H1 (cell line): ENCODE data around the gene LRP8. TPM values are rescaled to one million over a fixed set of nuclear protein-coding genes. Genes with fewer than 3 reads are reported as not detected.

Experiments
- CTCF ChIA-PET: fragments of 300-600 bp; sonication (Branson Sonifier 250); formaldehyde crosslinking; loops from one replicate; lab custom pipeline; 2021; ENCODE audit not compliant: partially characterized antibody; lab: Charles Lee
- POLR2A ChIA-PET: fragments of 300-600 bp; sonication (Branson Sonifier 250); formaldehyde crosslinking; loops from one replicate; lab custom pipeline; 2021; ENCODE audit warnings: inconsistent platforms; ENCODE audit not compliant: partially characterized antibody; lab: Charles Lee
- DNase-seq, 2 experiments: peaks; one replicate each; pipeline versions ENCODE4 v3.0.0 to v3.0.0-alpha.2; 2010 to 2022; ENCODE audit warnings: low spot score in 2 of 2, low read depth in 1 of 2, mixed read lengths in 1 of 2
- FAIRE-seq: peaks from 2 replicates; lab custom pipeline; 2011; peaks lifted over from hg19 to GRCh38; lab: Jason Lieb, UNC
- H2AFZ ChIP-seq: 2 replicates; pipeline ENCODE4 v1.8.1; 2012; ENCODE audit warnings: low read length, inconsistent platforms
- H2AK5ac ChIP-seq: 2 replicates; pipeline ENCODE4 v1.6.1; 2013; ENCODE audit warnings: low read depth, low read length
- H2BK120ac ChIP-seq: replicated peaks from 2 replicates; pipeline ENCODE3; 2013; ENCODE audit warnings: low read depth, low read length, inconsistent platforms
- H2BK12ac ChIP-seq: 2 replicates; pipeline ENCODE4 v1.6.1; 2013; ENCODE audit warnings: low read depth, low read length
- H2BK15ac ChIP-seq: 2 replicates; pipeline ENCODE4 v1.6.1; 2013; ENCODE audit warnings: low read length
- H2BK20ac ChIP-seq: 2 replicates; pipeline ENCODE4 v1.6.1; 2013; ENCODE audit warnings: low read length
- H2BK5ac ChIP-seq: 2 replicates; pipeline ENCODE4 v1.6.1; 2013; ENCODE audit warnings: low read depth, low read length
- H3K14ac ChIP-seq: 2 replicates; pipeline ENCODE4 v1.6.1; 2013; ENCODE audit warnings: inconsistent platforms; ENCODE audit not compliant: insufficient read length
- H3K18ac ChIP-seq: 2 replicates; pipeline ENCODE4 v1.6.1; 2013; ENCODE audit warnings: low read length; ENCODE audit errors: extremely low read depth
- H3K23ac ChIP-seq: 2 replicates; pipeline ENCODE4 v1.6.1; 2013; ENCODE audit warnings: inconsistent platforms; ENCODE audit not compliant: insufficient read length
- H3K23me2 ChIP-seq: 2 replicates; pipeline ENCODE4 v1.6.1; 2013; ENCODE audit warnings: low read depth, low read length
- H3K27ac ChIP-seq: 2 replicates; pipeline ENCODE4 v1.6.1; 2011; ENCODE audit warnings: low read depth, low read length, inconsistent platforms
- H3K27me3 ChIP-seq, 4 experiments: replicated peaks in 1 of 4; 1 replicate in 1 of 4; 2 replicates in 3 of 4; pipeline versions ENCODE4 v1.6.1 to v1.8.1; 2011 to 2013; ENCODE audit warnings: low read length in 3 of 4, mild to moderate bottlenecking in 3 of 4, inconsistent platforms in 2 of 4, mixed read lengths in 2 of 4, moderate library complexity in 1 of 4; ENCODE audit not compliant: control insufficient read depth in 3 of 4, insufficient read depth in 3 of 4; ENCODE audit errors: extremely low read depth in 1 of 4
- H3K36me3 ChIP-seq, 4 experiments: 2 replicates each; pipeline versions ENCODE4 v1.6.1 to v1.8.1; 2011 to 2013; ENCODE audit warnings: mild to moderate bottlenecking in 4 of 4, low read length in 3 of 4, moderate library complexity in 2 of 4, control low read depth in 1 of 4, inconsistent platforms in 1 of 4; ENCODE audit not compliant: insufficient read depth in 4 of 4, control insufficient read depth in 2 of 4
- H3K4ac ChIP-seq: replicated peaks from 2 replicates; pipeline ENCODE3; 2013; ENCODE audit warnings: low read length, low read depth, mixed read lengths, inconsistent platforms; ENCODE audit not compliant: insufficient read length
- H3K4me1 ChIP-seq, 4 experiments: replicated peaks in 1 of 4; 1 replicate in 1 of 4; 2 replicates in 3 of 4; pipeline versions ENCODE4 v1.6.1 to v1.8.1; 2011 to 2013; ENCODE audit warnings: low read length in 3 of 4, inconsistent platforms in 2 of 4, mixed read lengths in 1 of 4; ENCODE audit not compliant: insufficient read depth in 4 of 4, control insufficient read depth in 3 of 4
- H3K4me2 ChIP-seq, 2 experiments: 2 replicates each; pipeline versions ENCODE4 v1.6.1 to v1.8.1; 2011 to 2013; ENCODE audit warnings: low read depth in 2 of 2, low read length in 2 of 2, control low read depth in 1 of 2, inconsistent platforms in 1 of 2, mild to moderate bottlenecking in 1 of 2; ENCODE audit not compliant: insufficient read depth in 1 of 2
- H3K4me3 ChIP-seq, 4 experiments: fragments of 200-600, 300-600 bp in 1 of 4; sonication (generic), shearing (Covaris generic), sonication (Bioruptor Twin) in 1 of 4; 2 replicates each; pipeline versions ENCODE4 v1.5.1 to v1.8.1; 2011 to 2016; ENCODE audit warnings: low read length in 4 of 4, low read depth in 3 of 4, control low read depth in 2 of 4, inconsistent platforms in 2 of 4, mild to moderate bottlenecking in 2 of 4, mixed read lengths in 1 of 4, moderate library complexity in 1 of 4; ENCODE audit not compliant: insufficient read depth in 2 of 4; ENCODE audit errors: extremely low read depth in 1 of 4
- H3K56ac ChIP-seq: replicated peaks from 2 replicates; pipeline ENCODE3; 2013; ENCODE audit warnings: low read depth, mild to moderate bottlenecking, mixed read lengths, low read length, inconsistent platforms; ENCODE audit not compliant: insufficient read length
- H3K79me1 ChIP-seq: 2 replicates; pipeline ENCODE4 v1.6.1; 2013; ENCODE audit warnings: low read depth, low read length, control low read depth
- H3K79me2 ChIP-seq, 2 experiments: 2 replicates each; pipeline versions ENCODE4 v1.6.1 to v1.8.1; 2012 to 2013; ENCODE audit warnings: low read length in 2 of 2, mild to moderate bottlenecking in 2 of 2, inconsistent platforms in 1 of 2; ENCODE audit not compliant: insufficient read depth in 2 of 2, control insufficient read depth in 1 of 2
- H3K9ac ChIP-seq, 4 experiments: replicated peaks in 1 of 4; 1 replicate in 1 of 4; 2 replicates in 3 of 4; pipeline versions ENCODE4 v1.6.1 to v1.8.1; 2011 to 2013; ENCODE audit warnings: low read depth in 3 of 4, low read length in 3 of 4, control low read depth in 2 of 4, mild to moderate bottlenecking in 2 of 4, moderate library complexity in 2 of 4, inconsistent platforms in 1 of 4; ENCODE audit errors: extremely low read depth in 1 of 4
- H3K9me3 ChIP-seq, 2 experiments: 2 replicates each; pipeline versions ENCODE4 v1.6.1 to v1.8.1; 2012 to 2013; ENCODE audit warnings: mild to moderate bottlenecking in 2 of 2, moderate library complexity in 2 of 2, control low read depth in 1 of 2, inconsistent platforms in 1 of 2, low read depth in 1 of 2, low read length in 1 of 2, mixed read lengths in 1 of 2; ENCODE audit not compliant: insufficient read depth in 2 of 2
- H4K20me1 ChIP-seq, 2 experiments: replicated peaks in 1 of 2; 2 replicates each; pipeline versions ENCODE3 to v1.8.1; 2011 to 2013; ENCODE audit warnings: inconsistent platforms in 2 of 2, low read length in 2 of 2, mild to moderate bottlenecking in 1 of 2; ENCODE audit not compliant: insufficient read depth in 2 of 2, control insufficient read depth in 1 of 2
- H4K5ac ChIP-seq: 2 replicates; pipeline ENCODE4 v1.6.1; 2013; ENCODE audit warnings: low read length, low read depth, mixed read lengths, inconsistent platforms; ENCODE audit not compliant: insufficient read length
- H4K8ac ChIP-seq: 2 replicates; pipeline ENCODE4 v1.8.0; 2013; ENCODE audit warnings: mild to moderate bottlenecking, moderate library complexity, low read length, inconsistent platforms; ENCODE audit not compliant: insufficient read depth; ENCODE audit errors: extremely low read depth
- H4K91ac ChIP-seq: replicated peaks from 2 replicates; pipeline ENCODE3; 2013; ENCODE audit warnings: low read length, mixed read lengths, inconsistent platforms; ENCODE audit not compliant: insufficient read length
- EP300 ChIP-seq, 2 experiments: IDR thresholded peaks; 1 replicate in 1 of 2; 2 replicates in 1 of 2; pipeline ENCODE4 v1.6.1; 2011 to 2012; ENCODE audit warnings: low read depth in 2 of 2, low read length in 2 of 2, mild to moderate bottlenecking in 2 of 2, borderline replicate concordance in 1 of 2, inconsistent platforms in 1 of 2, moderate library complexity in 1 of 2
- SP1 ChIP-seq: IDR thresholded peaks from 2 replicates; pipeline ENCODE4 v1.6.1; 2011; ENCODE audit warnings: low read depth, low read length
- TCF12 ChIP-seq: IDR thresholded peaks from 2 replicates; pipeline ENCODE4 v1.6.1; 2011; ENCODE audit warnings: low read depth, mild to moderate bottlenecking, low read length
- WGBS, 2 experiments: shearing (Covaris generic) in 1 of 2; methylation state at CpG; one replicate each; pipeline versions ENCODE4 v1.1.6 to v1.1.7; 2013 to 2015; ENCODE audit warnings: low lambda C conversion rate in 2 of 2, mixed read lengths in 2 of 2, inconsistent platforms in 1 of 2, low coverage in 1 of 2, missing lambda C conversion rate in 1 of 2; ENCODE audit not compliant: insufficient replicate concordance in 2 of 2, insufficient coverage in 1 of 2, insufficient read length in 1 of 2; ENCODE audit errors: extremely low coverage in 1 of 2, missing lambda C conversion rate in 1 of 2; 5-methylcytosine and 5-hydroxymethylcytosine counted together
- polyA plus RNA-seq, 7 experiments: library from polyadenylated mRNA; depleted of rRNA in 3 of 7; stranded (reverse) in 5 of 7; unstranded in 2 of 7; fragments of >200 nt in 5 of 7; fragments of 200-250 nt in 2 of 7; gene quantifications; 1 replicate in 5 of 7; 2 replicates in 1 of 7; 4 replicates in 1 of 7; pipeline versions ENCODE4 v1.2.1 to v1.2.3, GENCODE V29; 2011 to 2013; ENCODE audit warnings: missing spikeins in 2 of 7, mixed read lengths in 2 of 7
- total RNA-seq: library from RNA; stranded (reverse); fragmentation: NEBNext Ultra II Directional; extraction: Animal tissue kit (Norgen Biotek cat#: 25700); gene quantifications from 2 replicates; pipeline ENCODE4 v1.2.1, GENCODE V29; 2021

The LRP8 gene
- total and polyA plus RNA-seq, 2 of the 8 experiments (the other 6 are each of a cell fraction or from before 2014, with no cell fraction given): 63.2 to 66.4 TPM

DNA sequence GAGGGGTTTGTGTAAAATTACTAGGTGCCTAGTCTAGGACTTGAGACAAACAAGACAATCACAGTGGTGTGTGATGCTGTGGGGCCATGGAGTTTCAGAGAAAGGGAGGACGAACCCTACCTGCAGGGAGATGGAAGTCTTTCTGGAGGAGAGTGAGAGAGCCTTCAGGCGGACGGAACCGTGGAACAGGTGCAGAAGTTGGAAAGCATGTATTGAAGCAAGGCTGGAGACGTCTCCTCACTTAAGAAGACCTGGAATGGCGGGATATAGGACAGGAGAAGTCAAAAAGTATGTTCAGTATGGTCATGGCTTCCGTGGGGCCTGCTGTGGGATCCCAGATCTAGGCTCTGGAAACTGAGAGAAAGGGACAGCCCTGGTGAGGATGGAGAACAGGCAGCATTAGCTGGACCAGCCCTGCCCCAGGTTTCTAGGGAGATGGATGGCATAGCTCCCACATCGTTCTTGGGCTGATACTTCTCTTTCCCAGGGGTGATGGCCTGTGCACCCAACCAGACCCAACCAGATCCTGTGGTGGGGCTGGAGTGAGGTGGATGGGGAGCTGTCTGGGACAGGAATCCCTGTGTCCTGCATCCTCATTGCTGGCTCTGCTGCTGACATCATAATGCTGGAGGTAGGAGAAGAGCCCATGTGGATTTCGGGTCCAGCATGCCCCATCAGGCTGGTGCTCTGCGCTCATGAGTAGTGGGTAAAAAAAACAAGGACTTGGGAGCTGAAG lies 15.0 kb upstream of the LRP8 start:
- no peak overlapping the region for H2BK120ac ChIP-seq
- TF ChIP-seq TCF12: no peak
- TF ChIP-seq EP300 (IDR thresholded peaks at IDR 0.05; ENCODE audit: borderline replicate concordance in 1 of 2, low read depth in 2 of 2, low read length in 2 of 2): no peak
- TF ChIP-seq SP1: no peak
- no peak overlapping the region for H4K91ac ChIP-seq
- POLR2A ChIA-PET: interaction anchor here (1.0 to 1.8 kb wide), 2 partner anchors 11 to 17 kb away, joined by 3 to 6 read pairs; no protein-coding TSS in a partner anchor
- H3K4me2 ChIP-seq: no peak overlapping the region
- no peaks in the 10 kb centered on the region; a peak in 1 of 7 replicates for H3K4me1 ChIP-seq
- no peak overlapping the region for H2BK5ac ChIP-seq
- no peak overlapping the region for H3K9ac ChIP-seq
- no peaks in the 10 kb centered on the region for H4K20me1 ChIP-seq
- peak in 1 of 2 experiments; percentile 30 for DNase-seq
- H2BK15ac ChIP-seq: no peak overlapping the region
- no peak overlapping the region for H3K56ac ChIP-seq
- no peak overlapping the region for H2BK20ac ChIP-seq
- no peak overlapping the region for H3K27ac ChIP-seq
- H2AK5ac ChIP-seq: no peak overlapping the region
- H3K36me3 ChIP-seq: no peaks in the 10 kb centered on the region
- no peaks in the 10 kb centered on the region for H3K79me1 ChIP-seq
- no peak overlapping the region for H4K8ac ChIP-seq
- H3K79me2 ChIP-seq: no peaks in the 10 kb centered on the region
- no peak overlapping the region for H4K5ac ChIP-seq
- no peak overlapping the region for H2AFZ ChIP-seq
- CTCF ChIA-PET: interaction anchor here (0.9 to 1.6 kb wide), 5 partner anchors 9 to 288 kb away, joined by 3 to 5 read pairs (median 4); no protein-coding TSS in a partner anchor
- no peak overlapping the region for H3K4me3 ChIP-seq
- no peak overlapping the region for H2BK12ac ChIP-seq
- H3K18ac ChIP-seq: no peak overlapping the region
- no peak overlapping the region for H3K14ac ChIP-seq
- H3K4ac ChIP-seq: no peak overlapping the region
- WGBS, 2 experiments: 84% methylated on average over 10 of the region's 10 CpGs; no CpG with 5 or more reads in 1 of the 2 experiments
- H3K23ac ChIP-seq: no peak overlapping the region
- no peaks in the 10 kb centered on the region for H3K9me3 ChIP-seq
- no peak for FAIRE-seq
- H3K27me3 ChIP-seq: peaks cover 0 to 5% (median under 1%) of the 10 kb centered on the region in 4 experiments; a peak in 3 of 7 replicates
- H3K23me2 ChIP-seq: no peaks in the 10 kb centered on the region; the same call in 1 of the 2 replicates
